Stimulated activated CD4-positive, alpha-beta T cell treated with anti-CD3 and anti-CD28 coated beads, Interleukin-12 subunit alpha, Interleukin-12 subunit beta, amount 100 ng/mL, for 24 hours (primary cell): Measurements from ENCODE around the gene ABHD17B.
A peak's percentile ranks its signal among the peaks of the same experiment; 100 is the strongest.

ENCODE experiments used
- DNase-seq, 2 experiments: peaks; one replicate each; pipeline ENCODE4 v3.0.0-alpha.2; 2020; ENCODE audit warnings: low read depth in 2 of 2

The ABHD17B gene

DNA sequence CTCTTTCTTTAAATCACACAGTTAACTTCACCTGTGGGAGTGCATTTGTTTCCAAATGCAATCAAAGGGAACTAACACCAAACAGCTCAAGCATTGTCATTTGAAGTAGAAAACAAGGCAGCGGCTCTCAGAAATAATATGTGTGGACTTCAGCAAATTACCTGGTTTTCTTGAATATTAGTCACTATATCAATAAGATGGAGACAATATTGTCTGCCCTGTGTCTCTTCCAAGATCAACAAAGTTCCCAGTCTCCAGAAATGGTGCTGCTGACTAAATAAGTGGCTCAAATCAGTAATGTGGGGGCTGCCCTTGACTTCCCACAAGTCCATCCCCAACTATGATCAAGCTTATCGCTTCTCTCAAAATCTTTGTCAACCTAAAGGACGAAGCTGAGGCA, 89.6 kb downstream of the ABHD17B start:
- no peak for DNase-seq

DNA sequence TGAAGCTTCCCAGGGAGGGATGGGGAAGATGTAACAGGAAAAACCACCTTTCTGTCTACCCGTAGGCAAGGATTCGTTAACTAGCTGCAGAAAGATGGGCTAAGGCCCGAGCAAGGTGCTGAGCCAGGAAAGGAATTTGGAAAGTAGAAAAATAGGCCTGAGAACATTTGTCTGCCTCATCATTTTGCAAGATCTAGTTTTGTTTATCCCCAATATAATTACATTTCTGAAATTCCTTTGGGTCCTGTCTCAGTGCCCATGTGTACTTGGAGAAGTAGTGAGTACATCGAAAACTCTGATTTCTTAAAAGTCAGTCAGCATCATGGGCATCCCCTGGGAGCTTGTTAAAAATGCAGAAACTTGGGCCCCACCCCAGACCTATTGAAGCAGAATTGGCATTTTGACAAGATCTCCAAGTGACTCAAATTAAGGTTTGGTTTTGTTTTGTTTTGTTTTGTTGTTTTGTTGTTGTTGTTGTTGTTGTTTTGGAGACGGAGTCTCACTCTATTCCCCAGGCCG, 90.5 kb downstream of the ABHD17B start:
- no peak for DNase-seq

- peak in 1 of 2 experiments; percentile 24 for DNase-seq
These were observed 91.8 kb downstream of the ABHD17B start for GRCh38 chr9:71819115-71819739.

DNA sequence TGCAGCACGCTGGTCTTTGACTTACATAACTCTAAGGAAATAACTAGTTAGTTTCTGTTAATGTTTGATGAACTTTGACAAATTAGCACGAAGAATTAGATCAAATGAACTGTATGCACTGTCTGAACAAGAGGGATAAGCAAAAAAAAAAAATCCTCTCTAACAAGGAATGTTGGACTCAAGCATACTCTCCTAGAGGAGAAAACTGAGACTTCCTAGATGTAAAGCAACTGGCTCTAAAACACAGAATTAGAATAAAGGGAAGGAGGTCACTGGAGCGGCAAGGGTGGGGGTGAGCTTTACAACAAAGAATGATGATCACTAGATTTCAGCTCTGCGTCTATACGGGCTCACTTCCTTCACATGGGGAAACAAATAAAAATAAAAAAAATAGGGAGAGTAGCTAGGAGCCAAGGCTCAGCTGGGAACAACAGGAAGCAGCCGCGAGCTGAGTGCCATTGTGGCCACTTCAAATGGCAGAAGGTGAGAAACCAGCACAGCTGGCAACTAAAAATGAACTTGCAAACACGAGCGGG, 94.0 kb downstream of the ABHD17B start:
- no peak for DNase-seq
